ENCODE measurements around the gene DGKI. TPM values are rescaled to one million over a fixed set of nuclear protein-coding genes. Genes with fewer than 3 reads are reported as not detected.

Gene DGKI
- total RNA-seq, 1 experiment from 2014 or later: 0.39 TPM

- no peaks in the 10 kb centered on the region for H3K9me3 ChIP-seq (ENCODE audit: low read depth, low read length, poor library complexity, severe bottlenecking)
- TF ChIP-seq EZH2 (IDR thresholded peaks at IDR 0.05; ENCODE audit: borderline replicate concordance, low read depth, low read length, poor library complexity, severe bottlenecking) (no peak), CTCF (conservative IDR thresholded peaks at IDR 0.05; ENCODE audit: low read depth, low read length) (no peak; the same call in 1 of the 2 replicates)
- no peak overlapping the region for H3K4me3 ChIP-seq (ENCODE audit: low read depth, low read length, poor library complexity, severe bottlenecking)
- H3K36me3 ChIP-seq (ENCODE audit: insufficient read depth, low read length, poor library complexity, severe bottlenecking): no peaks in the 10 kb centered on the region
- H3K27ac ChIP-seq (ENCODE audit: low read depth, low read length, poor library complexity, severe bottlenecking): no peak overlapping the region
- peak; percentile 27 for DNase-seq (ENCODE audit: low spot score)
- BruUV-seq (replicated peaks): no TSS peak
- no peaks in the 10 kb centered on the region for H3K4me1 ChIP-seq (ENCODE audit: insufficient read depth, low read length, poor library complexity, severe bottlenecking)
- H3K27me3 ChIP-seq (replicated peaks; ENCODE audit: insufficient read depth, low read depth, low read length, poor library complexity): no peaks in the 10 kb centered on the region
- intact Hi-C loops (cut with micrococcal nuclease; ENCODE audit: unreplicated experiment): no loop called here
- ChIA-PET POLR2A (ENCODE audit: low non-redundant PET) (no interaction called here), CTCF (interaction anchor here (1.5 kb wide), 1 partner anchor 19 kb away, joined by 7 read pairs; no protein-coding TSS in a partner anchor)
Observed at GRCh38 chr7:137625197-137625596, 221.6 kb downstream of the DGKI start.

DNA sequence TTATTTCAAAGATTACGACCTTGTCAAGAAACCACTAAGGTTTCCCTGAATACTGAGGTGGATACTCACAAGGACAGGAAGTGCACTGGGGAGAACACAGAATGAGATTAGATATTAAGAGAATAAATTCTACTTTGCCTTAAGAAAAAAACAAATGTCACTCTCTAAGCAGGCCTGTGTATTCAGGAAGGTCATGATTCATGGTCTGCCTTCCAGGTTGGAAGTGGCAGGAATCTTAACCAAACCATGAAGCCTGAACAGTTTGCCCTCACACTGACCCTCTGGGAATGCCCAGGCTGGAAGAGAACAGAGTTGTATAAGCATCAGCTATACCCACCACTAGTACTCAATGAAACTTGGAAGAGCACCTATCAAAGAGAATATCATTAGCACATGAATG lies 227.6 kb downstream of the DGKI start:
- DNase-seq (ENCODE audit: low spot score): no peak
- TF ChIP-seq EZH2 (IDR thresholded peaks at IDR 0.05; ENCODE audit: borderline replicate concordance, low read depth, low read length, poor library complexity, severe bottlenecking) (no peak), CTCF (conservative IDR thresholded peaks at IDR 0.05; ENCODE audit: low read depth, low read length) (no peak)
- no peaks in the 10 kb centered on the region for H3K4me1 ChIP-seq (ENCODE audit: insufficient read depth, low read length, poor library complexity, severe bottlenecking)
- CTCF ChIA-PET: no interaction called here
- no peak overlapping the region for H3K4me3 ChIP-seq (ENCODE audit: low read depth, low read length, poor library complexity, severe bottlenecking)
- no TSS peak for BruUV-seq (replicated peaks)
- H3K36me3 ChIP-seq (ENCODE audit: insufficient read depth, low read length, poor library complexity, severe bottlenecking): no peaks in the 10 kb centered on the region
- POLR2A ChIA-PET (ENCODE audit: low non-redundant PET): no interaction called here
- H3K27me3 ChIP-seq (replicated peaks; ENCODE audit: insufficient read depth, low read depth, low read length, poor library complexity): no peaks in the 10 kb centered on the region
- intact Hi-C loops (cut with micrococcal nuclease; ENCODE audit: unreplicated experiment): no loop called here
- no peak overlapping the region for H3K27ac ChIP-seq (ENCODE audit: low read depth, low read length, poor library complexity, severe bottlenecking)
- no peaks in the 10 kb centered on the region for H3K9me3 ChIP-seq (ENCODE audit: low read depth, low read length, poor library complexity, severe bottlenecking)

DNA sequence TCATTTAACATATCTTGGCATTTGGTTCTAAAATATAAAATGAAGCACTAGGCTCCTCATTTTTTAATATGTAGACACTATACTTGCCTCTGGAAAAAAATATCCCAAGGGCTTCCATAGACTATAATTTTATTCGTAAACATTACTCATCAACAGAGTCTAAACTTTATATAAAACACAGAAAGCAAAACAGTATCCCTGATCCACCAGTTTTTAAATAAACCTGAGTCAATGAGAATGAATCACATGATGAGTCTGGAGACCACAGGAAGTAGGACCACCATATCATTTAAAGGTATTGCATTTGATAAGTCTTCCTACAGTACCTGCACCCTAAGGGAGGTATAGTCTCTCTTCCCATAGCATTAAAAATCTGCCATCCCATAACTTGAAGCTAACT lies 228.0 kb downstream of the DGKI start:
- CTCF ChIA-PET: no interaction called here
- BruUV-seq (replicated peaks): no TSS peak
- no peaks in the 10 kb centered on the region for H3K36me3 ChIP-seq (ENCODE audit: insufficient read depth, low read length, poor library complexity, severe bottlenecking)

More for the DNA sequence above, 228.0 kb downstream of the DGKI start:
- no peaks in the 10 kb centered on the region for H3K27me3 ChIP-seq (replicated peaks; ENCODE audit: insufficient read depth, low read depth, low read length, poor library complexity)
- intact Hi-C loops (cut with micrococcal nuclease; ENCODE audit: unreplicated experiment): no loop called here
- H3K27ac ChIP-seq (ENCODE audit: low read depth, low read length, poor library complexity, severe bottlenecking): no peak overlapping the region
- POLR2A ChIA-PET (ENCODE audit: low non-redundant PET): no interaction called here
- H3K4me1 ChIP-seq (ENCODE audit: insufficient read depth, low read length, poor library complexity, severe bottlenecking): no peaks in the 10 kb centered on the region
- no peaks in the 10 kb centered on the region for H3K9me3 ChIP-seq (ENCODE audit: low read depth, low read length, poor library complexity, severe bottlenecking)
- TF ChIP-seq CTCF (conservative IDR thresholded peaks at IDR 0.05; ENCODE audit: low read depth, low read length) (no peak), EZH2 (IDR thresholded peaks at IDR 0.05; ENCODE audit: borderline replicate concordance, low read depth, low read length, poor library complexity, severe bottlenecking) (no peak)
- H3K4me3 ChIP-seq (ENCODE audit: low read depth, low read length, poor library complexity, severe bottlenecking): no peak overlapping the region
- no peak for DNase-seq (ENCODE audit: low spot score)
